Measurements from ENCODE around the gene NDUFB8. TPM values are rescaled to one million over a fixed set of nuclear protein-coding genes. Genes with fewer than 3 reads are reported as not detected.

NDUFB8 gene
- total RNA-seq, 4 donors from 2014 or later = 106 to 161 (median 132) TPM

DNA sequence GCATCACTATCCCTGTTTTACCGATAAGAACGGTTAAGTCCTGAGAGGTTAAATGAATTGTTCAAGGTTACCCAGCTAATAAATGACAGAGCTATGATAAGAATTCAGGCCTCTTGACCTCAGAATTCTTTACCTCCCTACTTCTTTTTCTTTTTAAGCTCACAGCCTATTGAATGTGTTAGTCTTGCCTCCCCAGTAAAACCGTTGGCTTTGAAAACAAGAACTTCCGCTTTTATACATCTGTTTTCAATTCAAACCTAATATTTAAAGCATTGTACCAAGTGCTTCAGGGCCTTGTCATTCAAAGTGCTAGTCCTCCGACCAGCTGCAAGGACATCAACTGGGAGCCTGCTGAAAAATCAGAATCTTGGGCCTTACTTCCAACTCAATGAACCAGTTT, 25.6 kb downstream of the NDUFB8 start:
- Histone ChIP-seq H3K4me3 (no peak overlapping the region), H3K36me3 (peaks cover 0 to 96% (median 4%) of the 10 kb centered on the region in 3 donors), H3K27ac (no peak overlapping the region), H3K9me3 (no peaks in the 10 kb centered on the region), H3K4me1 (no peaks in the 10 kb centered on the region), H3K27me3 (no peaks in the 10 kb centered on the region)
- TF ChIP-seq EP300 (IDR thresholded peaks at IDR 0.05) (no peak), POLR2A (IDR thresholded peaks at IDR 0.05) (no peak)
- TF ChIP-seq, protein P1, sequence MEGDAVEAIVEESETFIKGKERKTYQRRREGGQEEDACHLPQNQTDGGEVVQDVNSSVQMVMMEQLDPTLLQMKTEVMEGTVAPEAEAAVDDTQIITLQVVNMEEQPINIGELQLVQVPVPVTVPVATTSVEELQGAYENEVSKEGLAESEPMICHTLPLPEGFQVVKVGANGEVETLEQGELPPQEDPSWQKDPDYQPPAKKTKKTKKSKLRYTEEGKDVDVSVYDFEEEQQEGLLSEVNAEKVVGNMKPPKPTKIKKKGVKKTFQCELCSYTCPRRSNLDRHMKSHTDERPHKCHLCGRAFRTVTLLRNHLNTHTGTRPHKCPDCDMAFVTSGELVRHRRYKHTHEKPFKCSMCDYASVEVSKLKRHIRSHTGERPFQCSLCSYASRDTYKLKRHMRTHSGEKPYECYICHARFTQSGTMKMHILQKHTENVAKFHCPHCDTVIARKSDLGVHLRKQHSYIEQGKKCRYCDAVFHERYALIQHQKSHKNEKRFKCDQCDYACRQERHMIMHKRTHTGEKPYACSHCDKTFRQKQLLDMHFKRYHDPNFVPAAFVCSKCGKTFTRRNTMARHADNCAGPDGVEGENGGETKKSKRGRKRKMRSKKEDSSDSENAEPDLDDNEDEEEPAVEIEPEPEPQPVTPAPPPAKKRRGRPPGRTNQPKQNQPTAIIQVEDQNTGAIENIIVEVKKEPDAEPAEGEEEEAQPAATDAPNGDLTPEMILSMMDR (IDR thresholded peaks at IDR 0.05) = no peak
- 31 to 37% methylated on average over 5 of the region's 5 CpGs for WGBS, 2 donors
- DNase-seq (ENCODE audit: low spot score in 2 of 2) = no peak

DNA sequence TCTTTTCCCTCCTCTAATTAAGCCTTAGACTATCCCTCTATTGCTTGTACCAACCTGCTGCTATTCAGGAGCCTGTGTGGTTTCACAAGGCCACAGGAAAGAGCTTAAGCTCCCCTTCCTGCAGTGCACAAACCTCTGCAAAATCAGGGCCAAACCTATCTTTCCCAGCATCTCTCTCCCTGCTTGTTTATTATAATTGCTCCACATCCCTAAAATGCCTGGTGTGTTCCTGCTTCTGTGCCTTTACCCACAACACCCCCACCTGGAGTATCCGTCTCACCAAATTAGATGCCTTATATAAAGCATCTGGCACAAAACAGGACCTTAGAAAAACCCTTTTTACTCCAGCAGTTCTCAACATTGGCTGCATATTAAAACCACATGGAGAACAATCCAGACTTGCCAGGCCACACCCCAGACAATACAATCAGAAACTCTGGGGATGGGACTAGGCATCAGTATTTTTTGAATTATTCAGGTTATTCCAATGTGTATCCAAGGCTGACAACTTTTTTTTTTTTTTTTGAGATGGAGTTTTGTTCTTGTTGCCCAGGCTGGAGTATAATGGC, 26.7 kb downstream of the NDUFB8 start:
- 71 to 75% methylated on average over 1 of the region's 1 CpG for WGBS, 2 donors
- Histone ChIP-seq H3K36me3 (peaks cover 0 to 96% (median 11%) of the 10 kb centered on the region in 3 donors), H3K4me1 (no peaks in the 10 kb centered on the region)

DNA sequence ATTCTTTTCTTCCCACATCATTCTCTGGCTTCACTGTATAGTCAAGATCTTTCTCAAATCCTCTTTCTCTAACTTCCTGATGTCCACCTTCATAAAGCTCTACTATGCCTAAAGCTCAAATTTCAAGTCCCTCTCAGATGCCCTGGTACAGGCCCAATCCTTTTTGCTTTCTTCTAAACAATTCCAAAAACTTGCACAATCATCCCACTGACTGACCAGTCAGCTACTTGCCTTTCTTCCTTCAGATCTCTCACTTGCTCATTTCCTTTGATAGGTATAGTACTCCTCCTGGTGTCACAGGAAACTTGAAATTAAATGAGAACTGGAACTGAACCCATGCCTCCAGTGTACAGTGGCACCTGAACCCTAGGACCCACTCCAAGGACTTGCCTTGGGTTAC, 28.2 kb downstream of the NDUFB8 start:
- H3K36me3 ChIP-seq = peaks cover 0 to 96% (median 12%) of the 10 kb centered on the region in 3 donors
- H3K27me3 ChIP-seq = no peaks in the 10 kb centered on the region
- H3K27ac ChIP-seq = no peak overlapping the region

More for the DNA sequence above, 26.7 kb downstream of the NDUFB8 start:
- no peaks in the 10 kb centered on the region for H3K9me3 ChIP-seq
- H3K27me3 ChIP-seq = no peaks in the 10 kb centered on the region
- TF ChIP-seq, protein P1 (IDR thresholded peaks at IDR 0.05) = no peak
- TF ChIP-seq EP300 (IDR thresholded peaks at IDR 0.05) (no peak), POLR2A (IDR thresholded peaks at IDR 0.05) (no peak)
- no peak overlapping the region for H3K4me3 ChIP-seq
- no peak for DNase-seq (ENCODE audit: low spot score in 2 of 2)
- no peak overlapping the region for H3K27ac ChIP-seq

DNA sequence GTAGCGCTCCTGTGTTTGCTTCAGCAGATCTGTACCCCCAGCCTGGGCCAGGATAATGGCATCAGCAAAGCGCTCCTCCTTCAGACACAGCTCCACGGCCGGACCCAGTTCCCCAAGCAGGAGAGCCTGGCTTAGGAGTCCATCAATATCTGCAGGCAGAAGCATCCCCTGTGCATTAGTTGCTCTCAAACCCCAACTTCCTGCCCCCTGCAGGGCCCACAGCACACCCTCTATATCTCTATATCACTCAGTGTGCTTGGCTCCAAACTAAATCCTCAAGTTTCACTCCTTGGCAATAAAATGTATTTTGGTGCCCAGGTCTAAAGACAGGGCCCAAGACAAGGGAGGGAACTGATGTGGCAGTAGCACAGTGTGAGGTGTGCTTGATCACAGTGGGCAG, 31.6 kb downstream of the NDUFB8 start:
- no peak for DNase-seq (ENCODE audit: low spot score in 2 of 2)
- 85 to 99% methylated on average over 4 of the region's 4 CpGs for WGBS, 2 donors
- Histone ChIP-seq H3K27ac (no peak overlapping the region), H3K36me3 (peaks cover 0 to 98% (median 20%) of the 10 kb centered on the region in 3 donors), H3K9me3 (no peaks in the 10 kb centered on the region), H3K4me3 (no peak overlapping the region), H3K27me3 (no peaks in the 10 kb centered on the region), H3K4me1 (no peaks in the 10 kb centered on the region)
- TF ChIP-seq, protein P1 (IDR thresholded peaks at IDR 0.05) = no peak
- TF ChIP-seq EP300 (IDR thresholded peaks at IDR 0.05) = no peak
- TF ChIP-seq POLR2A (IDR thresholded peaks at IDR 0.05) = no peak

More for the DNA sequence above, 28.2 kb downstream of the NDUFB8 start:
- TF ChIP-seq, protein P1 (IDR thresholded peaks at IDR 0.05) = no peak
- TF ChIP-seq EP300 (IDR thresholded peaks at IDR 0.05) (no peak), POLR2A (IDR thresholded peaks at IDR 0.05) (no peak)
- DNase-seq (ENCODE audit: low spot score in 2 of 2) = no peak
- Histone ChIP-seq H3K9me3 (no peaks in the 10 kb centered on the region), H3K4me3 (no peak overlapping the region), H3K4me1 (no peaks in the 10 kb centered on the region)

DNA sequence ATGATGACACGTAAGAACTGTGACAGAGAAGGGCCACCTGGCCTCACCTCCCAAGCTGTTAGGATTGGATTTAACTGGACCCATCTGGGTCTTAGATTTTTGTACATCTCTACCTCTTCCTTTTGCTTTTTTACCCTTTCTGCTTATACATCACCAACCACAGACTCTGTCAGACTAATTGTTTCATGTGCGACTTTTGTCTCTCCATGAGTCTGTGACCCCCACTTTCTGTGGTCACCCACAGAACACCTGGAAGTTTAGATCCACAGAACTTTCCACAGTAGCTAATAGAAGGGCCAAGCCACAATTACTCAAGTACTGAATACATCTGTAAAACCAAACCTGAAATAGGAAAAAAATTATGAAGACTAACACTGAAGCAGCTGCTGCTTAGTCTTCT, 33.1 kb downstream of the NDUFB8 start:
- Histone ChIP-seq H3K36me3 (peaks cover 0 to 98% (median 16%) of the 10 kb centered on the region in 3 donors), H3K9me3 (no peaks in the 10 kb centered on the region), H3K27ac (no peak overlapping the region), H3K4me3 (no peak overlapping the region), H3K27me3 (no peaks in the 10 kb centered on the region), H3K4me1 (no peaks in the 10 kb centered on the region)
- TF ChIP-seq POLR2A (IDR thresholded peaks at IDR 0.05) (no peak), EP300 (IDR thresholded peaks at IDR 0.05) (no peak)
- TF ChIP-seq, protein P1 (IDR thresholded peaks at IDR 0.05) = no peak
- DNase-seq (ENCODE audit: low spot score in 2 of 2) = no peak
- WGBS, 2 donors = 89 to 97% methylated on average over 2 of the region's 2 CpGs

All from tibial nerve (tissue), 4 donors.